Activated CD4-positive, alpha-beta T cell treated with anti-CD3 and anti-CD28 coated beads for 4 hours (primary cell): ENCODE results near the gene MSANTD2.
"Not testable (repeated sequence)": the region's sequence is repeated elsewhere in the genome, so short reads cannot be mapped to it uniquely, and the experiment has no call there.

Experiments
- DNase-seq, 2 donors: peaks; one replicate each; pipeline ENCODE4 v3.0.0-alpha.2; 2020

Gene MSANTD2

DNA sequence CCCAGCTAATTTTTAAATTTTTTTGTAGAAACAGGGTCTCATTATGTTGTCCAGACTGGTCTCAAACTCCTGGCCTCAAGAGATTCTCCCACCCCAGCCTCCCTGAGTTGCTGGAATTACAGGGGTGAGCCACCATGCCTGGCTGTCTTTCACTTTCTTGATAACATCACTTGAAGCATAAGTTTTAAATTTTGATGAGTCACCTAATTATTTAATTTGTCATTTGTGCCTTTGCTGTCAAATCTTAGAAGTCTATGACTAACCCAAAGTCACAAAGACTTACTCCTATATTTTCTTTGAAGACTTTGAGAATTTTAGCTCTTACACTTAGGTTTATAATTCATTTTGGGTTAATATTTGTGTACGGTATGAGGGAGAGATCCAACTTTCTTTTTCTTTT is 14.5 kb upstream of the MSANTD2 start:
- no peak for DNase-seq

DNA sequence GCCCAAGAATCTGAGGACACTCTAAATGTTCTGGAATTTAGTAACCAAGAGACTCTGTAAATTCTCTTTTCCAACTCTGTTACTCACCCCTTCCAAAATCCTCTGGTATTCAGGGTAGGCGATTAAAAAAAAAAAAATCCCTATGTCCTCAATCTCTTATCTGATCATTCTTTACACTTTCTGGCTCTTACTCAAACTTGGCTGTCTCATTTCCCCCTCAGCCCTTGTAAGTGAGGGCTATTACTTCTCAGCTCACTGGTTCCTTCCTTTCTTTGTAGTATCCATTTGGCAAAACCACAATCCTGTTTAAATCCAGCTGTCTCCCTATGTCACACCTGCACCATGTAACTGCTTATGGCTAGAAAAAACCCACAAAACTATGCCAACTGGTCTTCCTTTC is 12.7 kb upstream of the MSANTD2 start:
- no peak for DNase-seq

DNA sequence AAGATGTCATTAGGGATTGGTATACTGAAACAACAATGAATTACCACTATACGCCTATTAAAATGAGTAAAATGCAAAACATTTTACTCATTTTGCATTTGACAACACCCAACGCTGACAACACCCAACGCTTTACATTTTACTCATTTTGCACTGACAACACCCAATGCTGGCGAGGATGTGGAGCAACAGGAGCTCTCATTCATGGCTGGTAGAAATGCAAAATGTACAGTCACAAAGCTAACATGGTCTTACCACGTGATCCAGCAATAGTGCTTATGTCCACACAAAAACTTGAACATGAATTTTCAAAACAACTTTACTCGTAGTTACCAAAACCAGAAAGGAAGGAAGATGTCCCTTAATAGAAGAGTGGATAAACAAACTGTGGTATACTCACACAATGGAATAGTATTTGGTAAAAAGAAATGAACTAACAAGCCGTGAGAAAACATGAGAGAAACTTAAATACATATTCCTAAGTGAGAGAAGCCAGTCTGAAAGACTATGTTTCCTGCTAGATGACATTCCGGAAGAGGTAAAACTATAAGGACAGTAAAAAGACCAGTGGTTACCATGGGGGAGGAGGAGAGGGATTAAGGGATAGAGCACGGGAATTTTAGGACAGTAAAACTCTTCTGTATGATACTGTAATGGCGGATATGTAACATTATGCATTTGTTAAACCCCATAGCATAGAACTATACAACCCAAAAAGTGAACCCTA is 11.4 kb upstream of the MSANTD2 start:
- DNase-seq, result no peak

GRCh38 chr11:124807660-124808270 is 7.6 kb upstream of the MSANTD2 start:
- DNase-seq, result no peak

DNA sequence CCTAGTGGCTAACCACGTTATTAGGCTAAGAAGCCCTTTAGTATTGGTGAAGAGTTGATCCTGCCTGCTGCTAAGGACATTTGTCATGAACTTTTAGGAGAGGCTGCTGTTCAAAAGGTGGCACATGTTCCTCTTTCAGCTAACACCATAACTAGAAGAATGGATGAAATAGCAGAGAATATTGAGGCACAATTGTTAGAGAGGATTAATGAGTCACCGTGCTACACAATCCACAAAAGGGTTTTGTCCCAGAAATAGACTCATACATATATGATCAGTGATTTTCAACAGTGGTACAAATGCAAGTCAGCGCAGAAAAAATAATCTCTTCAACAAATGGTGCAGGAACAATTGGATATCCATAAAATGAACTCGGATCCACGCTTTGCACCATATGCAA is 7.0 kb upstream of the MSANTD2 start:
- DNase-seq, result no peak

- DNase-seq, result no peak
Observed at GRCh38 chr11:124804884-124805283, 4.7 kb upstream of the MSANTD2 start.

DNA sequence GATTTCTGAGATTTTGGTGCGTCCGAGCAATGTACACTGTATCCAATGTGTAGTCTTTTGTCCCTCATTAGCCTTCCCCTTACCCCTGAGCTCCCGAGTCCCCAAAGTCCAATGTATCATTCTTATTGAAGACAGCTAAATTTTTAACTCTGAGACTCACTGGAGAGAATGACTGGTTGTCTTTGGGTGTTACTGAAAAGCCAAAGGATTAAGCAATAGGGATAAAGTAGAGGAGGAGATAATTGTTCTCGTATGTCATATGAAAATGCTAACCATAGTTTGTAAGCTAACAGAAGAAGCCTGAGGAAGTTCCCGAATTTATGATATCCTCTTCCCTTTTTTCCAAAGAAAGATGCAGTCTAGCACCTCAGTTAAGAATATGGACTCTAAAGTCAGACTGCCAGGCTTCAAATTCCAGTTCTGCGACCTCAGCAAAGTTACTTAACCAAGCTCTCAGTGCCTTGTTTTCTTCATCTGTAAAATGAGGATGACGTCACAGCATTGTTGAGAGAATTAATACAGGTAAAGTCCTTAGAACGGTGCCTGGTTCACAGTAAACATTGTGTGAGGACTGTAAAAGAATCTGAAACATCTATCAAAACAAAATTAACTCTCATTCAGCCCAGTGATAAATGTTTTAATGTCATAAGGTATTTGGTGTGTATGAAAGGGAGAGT is 1.6 kb upstream of the MSANTD2 start:
- no peak for DNase-seq

GRCh38 chr11:124801014-124801413 is 808 bp upstream of the MSANTD2 start:
- DNase-seq, result no peak

- DNase-seq, result peak; percentile 35
Observed at GRCh38 chr11:124799348-124800225, 619 bp downstream of the MSANTD2 start.

DNA sequence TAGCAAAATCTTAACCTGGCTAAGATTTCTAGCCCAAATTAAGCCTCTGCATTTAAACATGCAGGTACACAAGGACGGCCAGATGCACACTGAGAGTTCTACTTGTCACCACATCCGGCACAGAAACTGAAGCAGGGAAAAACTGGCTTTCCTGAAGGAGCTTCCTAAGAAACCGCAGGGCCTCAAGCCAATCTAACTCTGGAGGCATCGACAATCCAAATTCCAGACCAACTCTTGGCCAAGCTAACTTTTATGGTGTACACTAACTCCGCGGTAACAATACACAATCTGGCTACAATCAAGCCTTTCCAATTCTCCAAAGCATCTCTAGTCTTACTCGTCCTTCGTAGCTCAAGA is 1.2 kb downstream of the MSANTD2 start:
- DNase-seq, result no peak

DNA sequence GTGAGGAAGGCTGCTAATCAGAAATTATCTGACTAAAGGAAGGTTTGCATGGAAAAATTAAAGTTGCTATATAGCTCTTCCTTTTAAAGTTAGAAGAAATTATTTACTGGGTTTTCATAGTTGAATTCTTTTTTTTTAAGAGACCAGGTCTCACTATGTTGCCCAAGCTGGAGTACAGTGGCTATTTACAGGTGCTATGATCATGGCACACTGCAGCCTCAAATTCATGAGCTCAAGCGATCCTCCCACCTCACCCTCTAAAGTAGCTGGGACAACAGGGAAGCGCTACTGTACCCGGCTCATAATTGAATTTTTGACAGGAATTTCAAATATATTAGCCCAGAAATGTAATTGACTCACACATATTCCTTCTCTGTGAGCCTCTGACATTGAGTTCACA is 3.9 kb downstream of the MSANTD2 start:
- no peak for DNase-seq

DNA sequence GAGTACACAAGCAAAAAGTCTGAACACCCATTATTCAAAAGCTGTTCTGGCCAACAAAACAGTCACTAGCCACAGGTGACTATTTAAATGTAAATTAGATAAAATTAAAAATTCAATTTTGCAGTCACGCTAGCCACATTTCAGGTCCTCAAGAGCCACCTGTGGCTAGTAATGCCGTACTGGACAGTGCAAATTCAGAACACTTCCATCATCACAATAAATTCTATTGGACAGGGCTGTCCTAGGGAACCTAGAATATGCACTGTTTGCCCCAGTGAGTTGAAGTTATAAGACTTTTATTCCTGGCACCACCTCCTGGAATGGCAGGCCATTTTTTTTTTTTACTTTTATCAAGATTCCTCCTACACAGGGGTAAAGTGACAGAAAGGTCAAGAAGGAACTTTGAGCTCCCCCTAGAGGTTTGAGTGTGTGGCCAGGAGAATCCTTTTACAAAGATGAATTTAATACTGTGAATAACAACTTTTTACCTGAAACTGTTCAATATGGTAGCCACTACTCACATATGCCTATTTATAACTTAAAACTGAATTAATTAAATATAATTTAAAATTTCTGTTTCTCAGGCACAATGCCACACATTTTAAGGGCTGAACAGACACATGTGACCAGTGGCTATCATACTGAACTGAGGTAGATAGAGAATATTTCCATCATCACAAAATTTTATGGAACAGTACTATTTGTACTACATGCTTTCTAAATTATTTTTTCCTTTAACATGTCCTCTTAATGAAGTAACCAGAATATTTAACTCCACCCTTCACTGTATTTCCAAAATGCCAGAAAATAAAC is 6.5 kb downstream of the MSANTD2 start:
- peak; percentile 11 to 31 for DNase-seq

- DNase-seq, result no peak
Observed at GRCh38 chr11:124791626-124792341, 8.4 kb downstream of the MSANTD2 start.

- DNase-seq, result no peak
Observed at GRCh38 chr11:124788521-124788920, 11.7 kb downstream of the MSANTD2 start.

- no peak for DNase-seq
Observed at GRCh38 chr11:124784051-124784450, 16.2 kb downstream of the MSANTD2 start.

DNA sequence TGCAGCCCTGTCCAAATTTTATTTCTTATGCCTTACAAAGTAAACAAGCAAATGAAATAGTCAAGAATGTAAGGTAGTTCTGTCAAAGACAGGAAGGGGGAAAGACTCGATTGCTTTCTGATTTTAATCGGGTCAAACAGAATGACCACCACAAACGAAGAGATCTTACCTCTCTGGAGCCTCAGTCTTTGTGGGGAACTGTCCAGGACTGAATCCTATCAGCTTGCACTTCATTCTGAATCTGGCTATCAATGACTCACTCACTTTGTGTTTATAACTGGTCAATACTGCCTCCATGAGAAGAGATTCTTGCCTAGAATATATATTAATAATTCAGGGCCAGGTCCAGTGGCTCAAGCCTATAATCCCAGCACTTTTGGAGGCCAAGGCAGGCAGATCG is 17.2 kb downstream of the MSANTD2 start:
- DNase-seq, result no peak

DNA sequence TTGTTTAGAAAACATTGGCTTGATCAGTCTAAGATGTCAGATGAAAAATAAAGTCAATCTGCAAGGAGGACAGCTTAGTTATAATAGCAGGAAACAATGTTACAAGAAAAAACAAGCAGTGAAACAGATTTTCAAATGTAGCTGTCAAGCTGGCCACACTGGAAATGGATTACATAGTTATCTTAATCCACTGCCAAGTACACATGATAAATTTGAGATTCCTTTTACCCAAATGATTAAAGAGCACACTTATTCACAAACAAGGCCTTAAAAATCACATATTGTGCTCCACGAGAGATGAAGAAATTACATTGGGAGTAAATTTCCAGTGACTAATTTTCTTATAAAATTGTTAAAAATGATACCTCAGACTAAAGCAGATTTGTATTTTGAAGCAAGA is 20.6 kb downstream of the MSANTD2 start:
- DNase-seq, result no peak

- DNase-seq, result no peak
Observed at GRCh38 chr11:124778281-124778680, 21.9 kb downstream of the MSANTD2 start.

- DNase-seq, result no peak
Observed at GRCh38 chr11:124776865-124777645, 23.2 kb downstream of the MSANTD2 start.

DNA sequence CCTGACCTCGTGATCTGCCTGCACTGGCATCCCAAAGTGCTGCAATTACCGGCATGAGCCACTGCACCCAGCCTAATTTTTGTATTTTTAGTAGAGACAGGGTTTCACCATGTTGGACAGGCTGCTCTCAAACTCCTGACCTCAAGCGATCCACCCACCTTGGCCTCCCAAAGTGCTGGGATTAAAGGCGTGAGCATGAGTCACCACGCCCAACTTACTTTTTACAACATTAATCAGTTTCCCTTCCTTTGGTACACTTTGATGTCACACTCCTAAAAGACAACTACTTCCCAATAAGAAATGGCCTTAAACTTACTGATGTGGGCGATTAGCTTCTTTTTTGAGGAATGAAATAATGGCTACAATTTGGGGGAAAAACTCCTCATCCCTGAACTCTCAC is 29.2 kb downstream of the MSANTD2 start:
- not testable (repeated sequence) for DNase-seq
